Body of pancreas (tissue), 4 donors: ENCODE measurements around the gene KATNAL1.

Experiments
- POLR2A ChIP-seq, 3 donors: fragments of 450-650 bp; IDR thresholded peaks; one replicate each; pipeline ENCODE4 v1.6.1; 2016; ENCODE audit warnings: antibody characterized with exemption in 3 of 3, mild to moderate bottlenecking in 2 of 3
- TF ChIP-seq, protein P1 (sequence below), 7 experiments: fragments of 450-650 bp in 4 of 7; fragments of 200-600 bp in 3 of 7; sonication (generic) in 3 of 7; IDR thresholded peaks; one replicate each; pipeline ENCODE4 v1.5.1; 2016 to 2019; ENCODE audit warnings: antibody characterized with exemption in 7 of 7

GRCh38 chr13:30301827-30302226, 5.5 kb downstream of the KATNAL1 start:
- TF ChIP-seq, protein P1, sequence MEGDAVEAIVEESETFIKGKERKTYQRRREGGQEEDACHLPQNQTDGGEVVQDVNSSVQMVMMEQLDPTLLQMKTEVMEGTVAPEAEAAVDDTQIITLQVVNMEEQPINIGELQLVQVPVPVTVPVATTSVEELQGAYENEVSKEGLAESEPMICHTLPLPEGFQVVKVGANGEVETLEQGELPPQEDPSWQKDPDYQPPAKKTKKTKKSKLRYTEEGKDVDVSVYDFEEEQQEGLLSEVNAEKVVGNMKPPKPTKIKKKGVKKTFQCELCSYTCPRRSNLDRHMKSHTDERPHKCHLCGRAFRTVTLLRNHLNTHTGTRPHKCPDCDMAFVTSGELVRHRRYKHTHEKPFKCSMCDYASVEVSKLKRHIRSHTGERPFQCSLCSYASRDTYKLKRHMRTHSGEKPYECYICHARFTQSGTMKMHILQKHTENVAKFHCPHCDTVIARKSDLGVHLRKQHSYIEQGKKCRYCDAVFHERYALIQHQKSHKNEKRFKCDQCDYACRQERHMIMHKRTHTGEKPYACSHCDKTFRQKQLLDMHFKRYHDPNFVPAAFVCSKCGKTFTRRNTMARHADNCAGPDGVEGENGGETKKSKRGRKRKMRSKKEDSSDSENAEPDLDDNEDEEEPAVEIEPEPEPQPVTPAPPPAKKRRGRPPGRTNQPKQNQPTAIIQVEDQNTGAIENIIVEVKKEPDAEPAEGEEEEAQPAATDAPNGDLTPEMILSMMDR (IDR thresholded peaks at IDR 0.05): no peak
- no peak for TF ChIP-seq POLR2A (IDR thresholded peaks at IDR 0.05)
